B cell (primary cell): ENCODE data around the gene TLL2. TPM values are rescaled to one million over a fixed set of nuclear protein-coding genes. Genes with fewer than 3 reads are reported as not detected.

ENCODE experiments used
- ATAC-seq: fragments of 200-7000 bp; cut with Tn5 transposase; one replicate; pipeline ENCODE4 v1.10.0; 2021; ENCODE audit warnings: low read depth, mild to moderate bottlenecking, moderate number of reproducible peaks, moderate library complexity
- CTCF ChIA-PET: fragments of 350-600 bp; sonication (Branson Sonifier 250); formaldehyde crosslinking; loops from one replicate; lab custom pipeline; 2021; ENCODE audit warnings: antibody characterized with exemption, inconsistent platforms; lab: Charles Lee
- POLR2A ChIA-PET: fragments of 350-600 bp; sonication (Branson Sonifier 250); formaldehyde crosslinking; loops from one replicate; lab custom pipeline; 2021; ENCODE audit warnings: antibody characterized with exemption; lab: Charles Lee
- DNase-seq: peaks from one replicate; pipeline ENCODE4 v3.0.0; 2013
- H2AFZ ChIP-seq: 2 replicates; pipeline ENCODE4 v1.6.1; 2012; ENCODE audit warnings: mild to moderate bottlenecking, low read depth, low read length; ENCODE audit not compliant: insufficient read depth, poor library complexity, severe bottlenecking
- H3K27ac ChIP-seq, 2 donors: 1 replicate in 1 of 2; 2 replicates in 1 of 2; pipeline ENCODE4 v1.5.1; 2012 to 2013; ENCODE audit warnings: low read length in 2 of 2, mild to moderate bottlenecking in 2 of 2, moderate library complexity in 1 of 2
- H3K27me3 ChIP-seq, 4 experiments: fragments of 200-600 bp in 1 of 4; sonication (generic) in 1 of 4; replicated peaks in 1 of 4; 1 replicate in 2 of 4; 2 replicates in 2 of 4; pipeline versions ENCODE4 v1.6.1 to v1.7.0; 2013 to 2016; ENCODE audit warnings: low read length in 3 of 4, mild to moderate bottlenecking in 2 of 4, mixed read lengths in 1 of 4, moderate library complexity in 1 of 4; ENCODE audit not compliant: insufficient read depth in 4 of 4, control insufficient read depth in 3 of 4; ENCODE audit errors: control extremely low read depth in 1 of 4
- H3K36me3 ChIP-seq, 2 experiments: replicated peaks in 1 of 2; 1 replicate in 1 of 2; 2 replicates in 1 of 2; pipeline versions ENCODE4 v1.6.1 to v1.7.1; 2013; ENCODE audit warnings: low read length in 1 of 2; ENCODE audit not compliant: insufficient read depth in 2 of 2, control insufficient read depth in 1 of 2; ENCODE audit errors: control extremely low read depth in 1 of 2, extremely low read depth in 1 of 2
- H3K4me1 ChIP-seq, 2 donors: fragments of 200-600 bp in 1 of 2; sonication (generic) in 1 of 2; 1 replicate in 1 of 2; 2 replicates in 1 of 2; pipeline versions ENCODE4 v1.5.1 to v1.6.1; 2013 to 2017; ENCODE audit warnings: low read length in 2 of 2; ENCODE audit not compliant: control insufficient read depth in 2 of 2, insufficient read depth in 2 of 2
- H3K4me2 ChIP-seq: replicated peaks from 2 replicates; pipeline ENCODE3; 2012; ENCODE audit warnings: mild to moderate bottlenecking, low read depth, low read length; ENCODE audit not compliant: poor library complexity, severe bottlenecking
- H3K4me3 ChIP-seq, 5 experiments: fragments of 200-600 bp in 1 of 5; sonication (generic) in 1 of 5; 1 replicate in 3 of 5; 2 replicates in 2 of 5; pipeline versions ENCODE4 v1.5.1 to v1.7.0; 2011 to 2016; ENCODE audit warnings: low read length in 4 of 5, mild to moderate bottlenecking in 4 of 5, low read depth in 2 of 5, control low read depth in 1 of 5, moderate library complexity in 1 of 5; ENCODE audit not compliant: insufficient read depth in 1 of 5; ENCODE audit errors: control extremely low read depth in 1 of 5, extremely low read depth in 1 of 5
- H3K79me2 ChIP-seq: fragments of 200-600 bp; sonication (generic); one replicate; pipeline ENCODE4 v1.6.0; 2016; ENCODE audit warnings: low read length; ENCODE audit not compliant: control insufficient read depth, insufficient read depth
- H3K9ac ChIP-seq: fragments of 200-600 bp; sonication (generic); 2 replicates; pipeline ENCODE4 v1.6.1; 2017; ENCODE audit warnings: mild to moderate bottlenecking, low read length, moderate library complexity
- H3K9me3 ChIP-seq, 3 donors: one replicate each; pipeline versions ENCODE4 v1.6.1 to v1.7.1; 2013; ENCODE audit warnings: low read length in 2 of 3; ENCODE audit not compliant: control insufficient read depth in 2 of 3, insufficient read depth in 1 of 3; ENCODE audit errors: control extremely low read depth in 1 of 3
- H4K20me1 ChIP-seq: 2 replicates; pipeline ENCODE4 v1.6.0; 2012; ENCODE audit warnings: mild to moderate bottlenecking, low read length; ENCODE audit not compliant: insufficient read depth, control insufficient read depth, poor library complexity, severe bottlenecking
- H3K27ac Mint-ChIP-seq: one replicate; pipeline ENCODE4 v1.8.0; 2021; ENCODE audit warnings: mixed read lengths
- H3K27me3 Mint-ChIP-seq: one replicate; pipeline ENCODE4 v1.8.0; 2021; ENCODE audit warnings: mixed read lengths
- H3K4me1 Mint-ChIP-seq: one replicate; pipeline ENCODE4 v1.8.0; 2021; ENCODE audit warnings: mixed read lengths
- H3K4me3 Mint-ChIP-seq: one replicate; pipeline ENCODE4 v1.8.0; 2021; ENCODE audit warnings: mixed read lengths
- H3K9me3 Mint-ChIP-seq: one replicate; pipeline ENCODE4 v1.8.0; 2022; ENCODE audit warnings: mixed read lengths; ENCODE audit not compliant: insufficient read depth
- CTCF ChIP-seq: fragments of 200-600 bp; IDR thresholded peaks from one replicate; pipeline ENCODE4 v1.8.0; 2022; ENCODE audit warnings: antibody characterized with exemption, mild to moderate bottlenecking
- EZH2 ChIP-seq: IDR thresholded peaks from 2 replicates; pipeline ENCODE4 v1.6.1; 2012; ENCODE audit warnings: borderline replicate concordance, low read depth, mild to moderate bottlenecking, moderate library complexity, low read length; ENCODE audit not compliant: insufficient read depth, poor library complexity, severe bottlenecking
- WGBS: methylation state at CpG from one replicate; pipeline ENCODE4 v1.1.5; 2013; ENCODE audit warnings: missing lambda C conversion rate; ENCODE audit not compliant: insufficient coverage; 5-methylcytosine and 5-hydroxymethylcytosine counted together
- intact Hi-C: fragments of 100-400 bp; cut with micrococcal nuclease; formaldehyde crosslinking; loops from one replicate; pipeline ENCODE4 v1.10.0; 2022
- polyA plus RNA-seq: library from polyadenylated mRNA; depleted of rRNA; stranded (reverse); fragments of >200 nt; gene quantifications from 2 replicates; pipeline ENCODE4 v1.2.3, GENCODE V29; 2012
- total RNA-seq, 2 donors: library from RNA; stranded (reverse); fragments of 120-200 nt in 1 of 2; gene quantifications; 1 replicate in 1 of 2; 2 replicates in 1 of 2; pipeline versions ENCODE4 v1.2.3 to v1.2.4, GENCODE V29; 2013 to 2022

The TLL2 gene
- total and polyA plus RNA-seq, 2 donors (not counting 1 experiment from before 2014, with no cell fraction given) = 0.13 to 0.47 TPM

GRCh38 chr10:96387161-96387560, 126.6 kb downstream of the TLL2 start:
- no peak for ATAC-seq
- no peaks in the 10 kb centered on the region for H3K4me1 Mint-ChIP-seq

GRCh38 chr10:96384506-96384905, 129.2 kb downstream of the TLL2 start:
- WGBS = 81% methylated on average over 25 of the region's 25 CpGs
- intact Hi-C loops = no loop called here
- no peaks in the 10 kb centered on the region for H3K4me1 ChIP-seq
- H3K79me2 ChIP-seq = no peaks in the 10 kb centered on the region
- POLR2A ChIA-PET = no interaction called here
- no peak for ATAC-seq
- H3K27me3 ChIP-seq = no peaks in the 10 kb centered on the region
- DNase-seq = no peak
- no peak for TF ChIP-seq CTCF
- no peak for TF ChIP-seq EZH2
- CTCF ChIA-PET = interaction anchor here (1.2 to 3.2 kb wide), 2 partner anchors 13 to 18 kb away, joined by 3 to 17 read pairs; no protein-coding TSS in a partner anchor
- H2AFZ ChIP-seq = no peak overlapping the region
- no peaks in the 10 kb centered on the region for H4K20me1 ChIP-seq
- H3K27ac Mint-ChIP-seq = no peak overlapping the region
- no peak overlapping the region for H3K27ac ChIP-seq
- no peaks in the 10 kb centered on the region for H3K9me3 ChIP-seq
- no peaks in the 10 kb centered on the region for H3K36me3 ChIP-seq
- peaks cover 44% of the 10 kb centered on the region for H3K27me3 Mint-ChIP-seq
- H3K4me3 Mint-ChIP-seq = no peak overlapping the region
- no peak overlapping the region for H3K4me3 ChIP-seq
- no peak overlapping the region for H3K9ac ChIP-seq
- H3K4me1 Mint-ChIP-seq = no peaks in the 10 kb centered on the region
- H3K9me3 Mint-ChIP-seq = no peaks in the 10 kb centered on the region
- H3K4me2 ChIP-seq = no peak overlapping the region

More at GRCh38 chr10:96387161-96387560, 126.6 kb downstream of the TLL2 start:
- H3K9ac ChIP-seq = no peak overlapping the region
- DNase-seq = no peak
- H3K27me3 Mint-ChIP-seq = peaks cover 40% of the 10 kb centered on the region
- no peak for TF ChIP-seq EZH2
- TF ChIP-seq CTCF = no peak
- H4K20me1 ChIP-seq = no peaks in the 10 kb centered on the region
- intact Hi-C loops = no loop called here
- CTCF ChIA-PET = interaction anchor here (2.6 to 3.2 kb wide), 2 partner anchors 9 to 16 kb away, joined by 8 to 17 read pairs; no protein-coding TSS in a partner anchor
- no peaks in the 10 kb centered on the region for H3K4me1 ChIP-seq
- H2AFZ ChIP-seq = no peak overlapping the region
- no peak overlapping the region for H3K4me2 ChIP-seq
- H3K27me3 ChIP-seq = no peaks in the 10 kb centered on the region
- no peaks in the 10 kb centered on the region for H3K79me2 ChIP-seq
- no peaks in the 10 kb centered on the region for H3K9me3 Mint-ChIP-seq
- whole genome bisulfite sequencing = no CpG with 5 or more reads among the region's 2 CpGs
- no peaks in the 10 kb centered on the region for H3K9me3 ChIP-seq
- H3K36me3 ChIP-seq = no peaks in the 10 kb centered on the region
- H3K27ac ChIP-seq = no peak overlapping the region
- H3K27ac Mint-ChIP-seq = no peak overlapping the region
- POLR2A ChIA-PET = no interaction called here
- no peak overlapping the region for H3K4me3 Mint-ChIP-seq
- no peak overlapping the region for H3K4me3 ChIP-seq
